Astrocyte of the spinal cord (primary cell): Measurements from ENCODE around the gene TAGLN3.
"Not testable (repeated sequence)": the region's sequence is repeated elsewhere in the genome, so short reads cannot be mapped to it uniquely, and the experiment has no call there.

ENCODE experiments used
- DNase-seq: peaks from one replicate; pipeline ENCODE4 v3.0.0; 2011; ENCODE audit warnings: low read depth, low spot score
- H3K4me3 ChIP-seq: 2 replicates; pipeline ENCODE4 v1.5.1; 2011; ENCODE audit warnings: low read depth, mild to moderate bottlenecking, low read length, moderate library complexity
- in situ Hi-C: cut with HindIII; loops from 2 replicates; pipeline ENCODE4 v1.10.0; 2017; ENCODE audit warnings: low sequenced_read_pairs
- TF ChIP-seq, protein P1 (sequence below): IDR thresholded peaks from 2 replicates; pipeline ENCODE4 v1.5.1; 2012; ENCODE audit warnings: low read depth, mild to moderate bottlenecking, low read length, inconsistent platforms

The TAGLN3 gene

DNA sequence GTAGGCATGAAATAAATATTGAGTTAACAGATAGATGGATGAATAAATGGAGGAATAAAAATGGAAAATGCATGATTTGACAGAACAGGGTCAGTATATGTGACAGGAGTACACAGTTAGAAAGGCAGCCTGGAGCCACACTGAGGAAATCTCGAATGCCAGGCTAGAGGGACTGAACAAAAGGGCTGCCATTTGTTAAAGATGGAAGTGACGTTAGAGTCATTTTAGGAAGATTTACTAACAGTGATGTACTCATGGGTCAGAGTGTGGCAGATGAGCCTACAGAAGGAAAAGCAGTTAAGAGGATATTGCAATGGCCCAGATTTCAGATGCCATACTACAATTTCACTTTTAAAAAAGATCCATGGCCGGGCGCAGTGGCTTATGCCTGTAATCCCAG, 28.4 kb downstream of the TAGLN3 start:
- in situ Hi-C loops = no loop called here
- TF ChIP-seq, protein P1, sequence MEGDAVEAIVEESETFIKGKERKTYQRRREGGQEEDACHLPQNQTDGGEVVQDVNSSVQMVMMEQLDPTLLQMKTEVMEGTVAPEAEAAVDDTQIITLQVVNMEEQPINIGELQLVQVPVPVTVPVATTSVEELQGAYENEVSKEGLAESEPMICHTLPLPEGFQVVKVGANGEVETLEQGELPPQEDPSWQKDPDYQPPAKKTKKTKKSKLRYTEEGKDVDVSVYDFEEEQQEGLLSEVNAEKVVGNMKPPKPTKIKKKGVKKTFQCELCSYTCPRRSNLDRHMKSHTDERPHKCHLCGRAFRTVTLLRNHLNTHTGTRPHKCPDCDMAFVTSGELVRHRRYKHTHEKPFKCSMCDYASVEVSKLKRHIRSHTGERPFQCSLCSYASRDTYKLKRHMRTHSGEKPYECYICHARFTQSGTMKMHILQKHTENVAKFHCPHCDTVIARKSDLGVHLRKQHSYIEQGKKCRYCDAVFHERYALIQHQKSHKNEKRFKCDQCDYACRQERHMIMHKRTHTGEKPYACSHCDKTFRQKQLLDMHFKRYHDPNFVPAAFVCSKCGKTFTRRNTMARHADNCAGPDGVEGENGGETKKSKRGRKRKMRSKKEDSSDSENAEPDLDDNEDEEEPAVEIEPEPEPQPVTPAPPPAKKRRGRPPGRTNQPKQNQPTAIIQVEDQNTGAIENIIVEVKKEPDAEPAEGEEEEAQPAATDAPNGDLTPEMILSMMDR = no peak

DNA sequence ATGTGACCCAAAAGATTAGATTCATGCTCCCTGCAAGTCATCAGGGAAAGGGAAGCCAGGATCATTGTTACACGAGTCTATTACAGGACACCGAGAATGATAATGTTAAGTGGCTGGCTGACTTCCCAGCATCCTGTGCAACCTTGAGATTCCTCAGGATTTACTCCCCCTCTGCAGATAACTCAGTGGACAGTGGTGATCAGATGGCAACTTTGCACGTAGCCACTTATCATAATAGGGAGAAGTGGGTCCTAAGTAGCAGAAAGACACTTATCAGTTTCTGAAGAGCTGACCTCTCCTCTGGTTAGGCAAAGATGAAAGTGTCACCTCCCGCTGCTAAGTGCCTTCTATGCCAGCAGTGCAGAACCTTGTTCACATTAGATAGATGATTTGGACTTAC, 29.1 kb downstream of the TAGLN3 start:
- TF ChIP-seq, protein P1 = no peak
- in situ Hi-C loops = no loop called here

More for the DNA sequence above, 28.4 kb downstream of the TAGLN3 start:
- DNase-seq = no peak
- H3K4me3 ChIP-seq = no peak overlapping the region

DNA sequence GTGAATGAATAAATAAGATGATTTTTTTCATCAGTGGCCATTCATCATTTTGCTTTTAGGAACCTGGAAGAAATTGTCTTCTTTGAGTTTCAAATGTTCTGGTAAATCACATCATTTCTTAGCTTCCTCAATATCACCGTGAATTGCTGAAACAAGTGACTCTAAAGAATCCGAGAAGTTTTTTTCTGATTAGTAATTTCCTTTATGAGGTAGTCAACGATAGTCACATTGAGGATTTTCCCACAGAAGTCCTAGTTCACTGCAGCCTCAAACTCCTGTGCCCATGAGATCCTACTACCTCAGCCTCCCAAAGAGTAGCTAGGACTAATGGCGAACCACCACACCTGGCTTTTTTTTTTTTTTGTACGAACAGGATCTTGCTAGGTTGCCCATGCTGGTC, 32.2 kb downstream of the TAGLN3 start:
- in situ Hi-C loops = no loop called here
- no peak overlapping the region for H3K4me3 ChIP-seq
- TF ChIP-seq, protein P1 = no peak
- DNase-seq = no peak

More for the DNA sequence above, 29.1 kb downstream of the TAGLN3 start:
- no peak for DNase-seq
- H3K4me3 ChIP-seq = no peak overlapping the region

DNA sequence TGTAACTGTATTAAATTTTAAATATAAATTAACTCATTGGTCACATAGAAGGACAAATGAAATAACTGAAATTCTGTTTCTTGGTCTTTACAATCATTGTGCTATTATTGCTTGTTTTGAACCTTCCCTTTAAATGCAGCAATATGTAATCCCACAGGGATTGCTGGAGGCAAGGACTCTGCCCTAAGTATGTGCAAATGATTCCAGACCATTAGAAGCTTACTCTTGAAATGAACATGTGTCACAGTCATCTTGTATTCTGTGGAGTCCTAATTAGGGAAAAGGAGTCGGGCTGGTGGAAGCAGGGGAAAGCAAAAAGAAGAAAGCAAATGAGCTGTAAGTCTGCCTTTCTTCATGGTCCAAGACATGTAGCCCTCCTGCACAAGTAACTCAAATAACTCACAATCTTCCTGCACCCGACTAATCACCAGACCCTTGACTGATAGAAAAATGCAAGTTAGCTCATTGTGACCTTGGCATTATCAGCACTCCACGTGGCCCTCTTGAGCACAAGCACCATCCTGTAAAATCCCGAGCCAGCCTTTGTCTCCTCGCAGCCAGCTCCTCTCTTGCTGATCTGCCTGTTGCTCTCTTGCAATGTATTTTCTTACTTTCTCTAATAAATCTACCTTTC, 33.5 kb downstream of the TAGLN3 start:
- in situ Hi-C loops = no loop called here
- no peak for DNase-seq
- H3K4me3 ChIP-seq = no peak overlapping the region
- TF ChIP-seq, protein P1 = no peak

DNA sequence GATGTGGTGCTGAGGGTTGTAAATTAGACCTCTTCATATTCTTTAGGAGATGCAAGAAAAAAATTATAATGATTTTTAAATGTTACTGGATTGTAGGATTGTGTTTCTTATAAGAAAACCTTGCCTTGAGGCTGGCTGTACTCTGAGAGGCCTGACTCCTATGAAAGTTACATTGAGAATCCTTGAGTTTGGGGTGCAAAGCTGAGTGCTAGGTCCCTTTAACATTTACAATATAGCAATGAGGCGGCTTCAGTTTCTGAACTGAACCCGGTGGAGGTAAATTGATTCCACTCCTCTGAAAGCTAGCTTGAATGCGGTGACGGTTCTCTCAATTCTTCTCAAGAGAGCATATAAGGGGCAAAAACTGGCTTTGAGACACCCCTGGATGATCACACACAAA, 35.7 kb downstream of the TAGLN3 start, which contains the start of gene TMPRSS7:
TSS of gene TMPRSS7 (plus strand) at position 301 of the 400 bp plus-strand sequence. CDS start 110 bp downstream, outside the sequence.
- DNase-seq = no peak
- TF ChIP-seq, protein P1 = no peak
- in situ Hi-C loops = no loop called here
- H3K4me3 ChIP-seq = no peak within 1 kb of the TSS

DNA sequence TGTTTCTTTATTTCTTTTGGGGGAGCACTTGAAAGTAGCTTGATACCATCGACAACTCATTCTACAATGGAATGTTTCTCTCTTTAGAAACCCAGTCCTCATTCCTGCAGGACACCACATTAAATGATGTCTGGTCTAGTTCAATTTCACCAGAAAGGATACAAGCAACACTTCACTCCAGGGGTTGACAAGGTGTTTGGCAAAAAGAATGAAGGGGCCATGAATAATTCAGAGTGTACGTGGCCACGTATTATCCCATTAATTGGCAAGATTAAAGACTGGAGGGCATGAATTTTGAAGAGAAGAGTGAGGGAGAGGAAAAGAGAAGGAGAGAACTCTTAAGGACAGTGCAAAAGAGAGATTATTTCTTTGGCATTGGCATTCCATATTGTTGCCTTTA, 36.5 kb downstream of the TAGLN3 start:
- no peak overlapping the region for H3K4me3 ChIP-seq
- TF ChIP-seq, protein P1 = no peak
- no peak for DNase-seq
- in situ Hi-C loops = no loop called here

DNA sequence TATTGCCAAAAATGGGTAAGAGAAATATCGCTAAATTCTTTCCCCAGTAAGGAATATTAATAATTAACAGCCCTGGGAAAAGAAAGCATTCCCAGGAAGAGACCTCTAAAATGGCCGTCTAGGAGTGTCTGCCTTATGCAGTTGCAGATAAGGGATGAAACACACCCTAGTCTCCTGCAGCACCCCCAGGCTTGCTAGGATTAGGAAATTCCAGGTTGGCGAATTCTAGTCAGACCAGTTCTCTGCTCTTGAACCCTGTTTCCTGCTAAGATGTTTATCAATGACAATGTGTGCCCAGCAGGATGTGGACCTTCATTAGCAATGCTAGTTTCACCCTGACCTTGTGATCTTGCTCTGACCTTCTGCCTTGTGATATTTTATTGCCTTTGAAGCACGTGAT, 38.5 kb downstream of the TAGLN3 start:
- H3K4me3 ChIP-seq, DNase-seq, in situ Hi-C loops: not testable (repeated sequence)
